ENCODE data around the gene KIF1A. TPM values are rescaled to one million over a fixed set of nuclear protein-coding genes. Genes with fewer than 3 reads are reported as not detected.

KIF1A gene
- total and polyA plus RNA-seq, 2 donors (not counting 3 experiments of a cell fraction or from before 2014, with no cell fraction given), result 0.11 to 0.64 TPM

DNA sequence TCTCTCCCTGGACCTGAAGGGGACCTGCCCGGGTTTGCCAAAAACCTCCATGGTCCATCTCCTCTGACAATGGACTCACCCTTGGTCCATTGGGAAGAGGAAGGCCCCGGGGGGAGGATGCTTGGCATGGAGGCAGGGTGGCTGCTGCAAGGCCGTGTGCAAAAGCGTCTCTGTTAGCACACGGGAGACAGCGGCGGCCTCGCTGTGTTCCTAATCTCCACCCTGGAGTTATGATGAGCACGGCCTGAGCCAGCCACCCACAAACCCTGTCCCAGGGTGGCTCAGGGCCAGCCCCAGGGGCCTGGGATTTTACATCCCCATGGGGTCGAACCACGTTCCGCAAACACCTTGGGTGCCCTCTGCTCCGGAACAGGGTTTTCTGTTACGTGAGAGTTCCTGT, 92.6 kb downstream of the KIF1A start:
- no peak overlapping the region for H2AFZ ChIP-seq (ENCODE audit: low read depth, low read length)
- no peaks in the 10 kb centered on the region for H3K4me1 ChIP-seq (ENCODE audit: control insufficient read depth, extremely low read depth, insufficient read depth, low read length)
- no peak for TF ChIP-seq POLR2AphosphoS5 (IDR thresholded peaks at IDR 0.05; ENCODE audit: insufficient read depth, low read depth, low read length)
- no peak for TF ChIP-seq FOS (IDR thresholded peaks at IDR 0.05; ENCODE audit: borderline replicate concordance, insufficient read depth, low read length)
- TF ChIP-seq MYC (IDR thresholded peaks at IDR 0.05; ENCODE audit: low read depth, low read length), result no peak
- intact Hi-C loops (cut with micrococcal nuclease) (no loop called here), dilution Hi-C loops (cut with MboI; ENCODE audit: extremely low pct_ligation_motif_present, low sequenced_read_pairs) (no loop called here)
- DNase-seq (ENCODE audit: low read depth, low spot score) (no peak), FAIRE-seq (no peak)
- H3K4me2 ChIP-seq (ENCODE audit: insufficient read depth, low read length), result no peak overlapping the region
- no peaks in the 10 kb centered on the region for H3K79me2 ChIP-seq (ENCODE audit: control insufficient read depth, insufficient read depth, low read length)
- no peaks in the 10 kb centered on the region for H3K36me3 ChIP-seq (ENCODE audit: control insufficient read depth in 2 of 2, extremely low read depth in 1 of 2, insufficient read depth in 2 of 2, low read length in 2 of 2)
- H3K27ac ChIP-seq (ENCODE audit: insufficient read depth, low read depth, low read length), result no peak overlapping the region
- no peaks in the 10 kb centered on the region for H4K20me1 ChIP-seq (replicated peaks; ENCODE audit: control insufficient read depth, extremely low read depth, insufficient read depth, low read length)
- H3K9me1 ChIP-seq (replicated peaks; ENCODE audit: control insufficient read depth, extremely low read depth, insufficient read depth, low read length), result no peaks in the 10 kb centered on the region
- BruUV-seq (replicated peaks), result no TSS peak
- no peak overlapping the region for H3K4me3 ChIP-seq (replicated peaks in 1 of 3; ENCODE audit: insufficient read depth in 1 of 3, low read depth in 1 of 3, low read length in 3 of 3)
- ChIA-PET CTCF (no interaction called here), POLR2A (no interaction called here)
- H3K9me3 ChIP-seq (replicated peaks; ENCODE audit: control insufficient read depth, insufficient read depth, low read length), result no peaks in the 10 kb centered on the region
- no peaks in the 10 kb centered on the region for H3K27me3 ChIP-seq (ENCODE audit: control insufficient read depth in 2 of 2, insufficient read depth in 2 of 2, low read length in 2 of 2)
- H3K9ac ChIP-seq (replicated peaks; ENCODE audit: extremely low read depth, insufficient read depth, low read length), result no peak overlapping the region

DNA sequence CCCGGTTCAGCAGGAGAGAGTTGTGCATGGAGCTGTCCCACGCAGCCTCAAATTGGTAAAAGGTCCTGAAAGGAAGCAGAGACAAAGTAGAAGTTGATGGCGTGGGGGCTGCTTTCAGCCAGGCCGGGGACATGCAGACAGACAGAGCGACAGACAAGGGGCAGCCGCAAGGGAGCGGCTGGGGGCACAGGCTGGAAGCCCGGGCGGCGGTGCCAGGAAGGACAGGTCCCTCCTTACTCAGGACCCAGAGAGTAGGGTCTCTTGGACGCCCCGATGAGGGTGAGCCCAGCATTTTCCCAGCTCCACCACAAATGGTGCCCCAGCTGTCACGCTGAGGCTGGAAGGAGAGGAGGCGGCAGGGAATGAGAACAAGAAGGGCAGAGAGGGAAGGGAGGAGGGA, 93.1 kb downstream of the KIF1A start:
- Histone ChIP-seq H3K9me3 (replicated peaks; ENCODE audit: control insufficient read depth, insufficient read depth, low read length) (no peaks in the 10 kb centered on the region), H3K9ac (replicated peaks; ENCODE audit: extremely low read depth, insufficient read depth, low read length) (no peak overlapping the region), H3K27me3 (ENCODE audit: control insufficient read depth in 2 of 2, insufficient read depth in 2 of 2, low read length in 2 of 2) (no peaks in the 10 kb centered on the region), H2AFZ (ENCODE audit: low read depth, low read length) (no peak overlapping the region), H3K4me1 (ENCODE audit: control insufficient read depth, extremely low read depth, insufficient read depth, low read length) (no peaks in the 10 kb centered on the region), H3K79me2 (ENCODE audit: control insufficient read depth, insufficient read depth, low read length) (no peaks in the 10 kb centered on the region), H4K20me1 (replicated peaks; ENCODE audit: control insufficient read depth, extremely low read depth, insufficient read depth, low read length) (no peaks in the 10 kb centered on the region), H3K4me2 (ENCODE audit: insufficient read depth, low read length) (no peak overlapping the region), H3K4me3 (replicated peaks in 1 of 3; ENCODE audit: insufficient read depth in 1 of 3, low read depth in 1 of 3, low read length in 3 of 3) (no peak overlapping the region), H3K27ac (ENCODE audit: insufficient read depth, low read depth, low read length) (no peak overlapping the region), H3K9me1 (replicated peaks; ENCODE audit: control insufficient read depth, extremely low read depth, insufficient read depth, low read length) (no peaks in the 10 kb centered on the region), H3K36me3 (ENCODE audit: control insufficient read depth in 2 of 2, extremely low read depth in 1 of 2, insufficient read depth in 2 of 2, low read length in 2 of 2) (no peaks in the 10 kb centered on the region)
- BruUV-seq (replicated peaks), result no TSS peak
- dilution Hi-C loops (cut with MboI; ENCODE audit: extremely low pct_ligation_motif_present, low sequenced_read_pairs) (no loop called here), intact Hi-C loops (cut with micrococcal nuclease) (no loop called here)
- no peak for TF ChIP-seq MYC (IDR thresholded peaks at IDR 0.05; ENCODE audit: low read depth, low read length)
- no peak for TF ChIP-seq GATA2 (IDR thresholded peaks at IDR 0.05; ENCODE audit: insufficient read depth, insufficient read length, low read depth, low read length)
- TF ChIP-seq, protein P1, sequence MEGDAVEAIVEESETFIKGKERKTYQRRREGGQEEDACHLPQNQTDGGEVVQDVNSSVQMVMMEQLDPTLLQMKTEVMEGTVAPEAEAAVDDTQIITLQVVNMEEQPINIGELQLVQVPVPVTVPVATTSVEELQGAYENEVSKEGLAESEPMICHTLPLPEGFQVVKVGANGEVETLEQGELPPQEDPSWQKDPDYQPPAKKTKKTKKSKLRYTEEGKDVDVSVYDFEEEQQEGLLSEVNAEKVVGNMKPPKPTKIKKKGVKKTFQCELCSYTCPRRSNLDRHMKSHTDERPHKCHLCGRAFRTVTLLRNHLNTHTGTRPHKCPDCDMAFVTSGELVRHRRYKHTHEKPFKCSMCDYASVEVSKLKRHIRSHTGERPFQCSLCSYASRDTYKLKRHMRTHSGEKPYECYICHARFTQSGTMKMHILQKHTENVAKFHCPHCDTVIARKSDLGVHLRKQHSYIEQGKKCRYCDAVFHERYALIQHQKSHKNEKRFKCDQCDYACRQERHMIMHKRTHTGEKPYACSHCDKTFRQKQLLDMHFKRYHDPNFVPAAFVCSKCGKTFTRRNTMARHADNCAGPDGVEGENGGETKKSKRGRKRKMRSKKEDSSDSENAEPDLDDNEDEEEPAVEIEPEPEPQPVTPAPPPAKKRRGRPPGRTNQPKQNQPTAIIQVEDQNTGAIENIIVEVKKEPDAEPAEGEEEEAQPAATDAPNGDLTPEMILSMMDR (IDR thresholded peaks at IDR 0.05; ENCODE audit: extremely low read depth in 1 of 2, insufficient read depth in 1 of 2, low read depth in 1 of 2, low read length in 2 of 2), result no peak
- TF ChIP-seq FOS (IDR thresholded peaks at IDR 0.05; ENCODE audit: borderline replicate concordance, insufficient read depth, low read length), result no peak
- TF ChIP-seq, protein P2, sequence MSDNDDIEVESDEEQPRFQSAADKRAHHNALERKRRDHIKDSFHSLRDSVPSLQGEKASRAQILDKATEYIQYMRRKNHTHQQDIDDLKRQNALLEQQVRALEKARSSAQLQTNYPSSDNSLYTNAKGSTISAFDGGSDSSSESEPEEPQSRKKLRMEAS (IDR thresholded peaks at IDR 0.05; ENCODE audit: insufficient read depth, insufficient read length), result no peak
- TF ChIP-seq JUN (IDR thresholded peaks at IDR 0.05; ENCODE audit: borderline replicate concordance, insufficient read depth, insufficient read length, low read depth), result no peak
- TF ChIP-seq POLR2A (IDR thresholded peaks at IDR 0.05; ENCODE audit: low read depth, low read length), result no peak
- TF ChIP-seq EZH2 (IDR thresholded peaks at IDR 0.05; ENCODE audit: borderline replicate concordance, low read depth, low read length, severe bottlenecking), result no peak
- TF ChIP-seq POLR2AphosphoS5 (IDR thresholded peaks at IDR 0.05; ENCODE audit: insufficient read depth, low read depth, low read length), result no peak
- FAIRE-seq (no peak), DNase-seq (ENCODE audit: low read depth, low spot score) (no peak)
- ChIA-PET CTCF (no interaction called here), POLR2A (no interaction called here)

Data from endothelial cell of umbilical vein (primary cell).